Activated B cell treated with CpG ODN at 0.5 μM for 24 hours (primary cell): ENCODE results near the gene NSD1. TPM values are rescaled to one million over a fixed set of nuclear protein-coding genes. Genes with fewer than 3 reads are reported as not detected.

ENCODE experiments used
- ATAC-seq: fragments of 200-7000 bp; cut with Tn5 transposase; one replicate; pipeline ENCODE4 v1.10.0; 2021; ENCODE audit warnings: low read depth, mild to moderate bottlenecking, moderate library complexity
- CTCF ChIA-PET: fragments of 350-600 bp; sonication (Branson Sonifier 250); formaldehyde crosslinking; loops from one replicate; lab custom pipeline; 2021; ENCODE audit warnings: antibody characterized with exemption; lab: Charles Lee
- POLR2A ChIA-PET: fragments of 350-600 bp; sonication (Branson Sonifier 250); formaldehyde crosslinking; loops from one replicate; lab custom pipeline; 2021; ENCODE audit warnings: antibody characterized with exemption; lab: Charles Lee
- DNase-seq: peaks from one replicate; pipeline ENCODE4 v3.0.0; 2022
- H3K27ac Mint-ChIP-seq: one replicate; pipeline ENCODE4 v1.8.0; 2020; ENCODE audit warnings: mixed read lengths
- H3K27me3 Mint-ChIP-seq: one replicate; pipeline ENCODE4 v1.8.0; 2021; ENCODE audit warnings: mixed read lengths
- H3K36me3 Mint-ChIP-seq: one replicate; pipeline ENCODE4 v1.8.0; 2021; ENCODE audit warnings: low read depth, mixed read lengths
- H3K4me1 Mint-ChIP-seq: one replicate; pipeline ENCODE4 v1.8.0; 2021; ENCODE audit warnings: mixed read lengths
- H3K4me3 Mint-ChIP-seq: one replicate; pipeline ENCODE4 v1.8.0; 2020; ENCODE audit warnings: mild to moderate bottlenecking, mixed read lengths
- H3K9me3 Mint-ChIP-seq: one replicate; pipeline ENCODE4 v1.8.0; 2020; ENCODE audit warnings: mixed read lengths
- CTCF ChIP-seq: fragments of 200-600 bp; IDR thresholded peaks from one replicate; pipeline ENCODE4 v1.8.0; 2022; ENCODE audit warnings: antibody characterized with exemption, mild to moderate bottlenecking
- intact Hi-C: fragments of 100-400 bp; cut with micrococcal nuclease; formaldehyde crosslinking; loops from one replicate; pipeline ENCODE4 v1.15.1; 2024
- total RNA-seq: library from RNA; stranded (reverse); gene quantifications from 2 replicates; pipeline ENCODE4 v1.2.3, GENCODE V29; 2022

The NSD1 gene
- total RNA-seq, 1 donor from 2014 or later = 108 TPM

- Mint-ChIP-seq H3K27ac (no peak overlapping the region), H3K36me3 (peaks cover 19% of the 10 kb centered on the region), H3K27me3 (no peaks in the 10 kb centered on the region), H3K4me3 (peak overlapping the region; percentile 80), H3K4me1 (peaks cover 50% of the 10 kb centered on the region), H3K9me3 (no peaks in the 10 kb centered on the region)
- TF ChIP-seq CTCF = no peak
- CTCF ChIA-PET = interaction anchor here (0.7 to 2.2 kb wide), 18 partner anchors 9 to 197 kb away, joined by 3 to 10 read pairs (median 4); partner anchors contain the start of genes LMAN2 and PDLIM7
- intact Hi-C loops = loop anchor here (2.0 to 5.0 kb wide), 3 partner anchors 92 to 842 kb away; partner anchors contain the start of gene NHP2
- DNase-seq = no peak
- ATAC-seq = no peak
- POLR2A ChIA-PET = interaction anchor here (0.6 to 1.4 kb wide), 4 partner anchors 9 to 41 kb away, joined by 3 to 4 read pairs (median 3); partner anchors contain the start of gene LMAN2
Observed at GRCh38 chr5:177310332-177310731, 176.8 kb downstream of the NSD1 start.

- no peak for TF ChIP-seq CTCF
- CTCF ChIA-PET = interaction anchor here (1.1 to 1.8 kb wide), 8 partner anchors 10 to 197 kb away, joined by 4 to 10 read pairs (median 6); partner anchors contain the start of gene LMAN2
- peaks cover 45% of the 10 kb centered on the region for H3K4me1 Mint-ChIP-seq
- intact Hi-C loops = loop anchor here (1.0 to 5.0 kb wide), 4 partner anchors 92 to 841 kb away; partner anchors contain the start of genes NHP2 and PDLIM7
- peak overlapping the region; percentile 80 for H3K4me3 Mint-ChIP-seq
- H3K27me3 Mint-ChIP-seq = no peaks in the 10 kb centered on the region
- POLR2A ChIA-PET = interaction anchor here (0.6 to 1.4 kb wide), 2 partner anchors 21 to 41 kb away, joined by 3 to 4 read pairs; partner anchors contain the start of gene LMAN2
- ATAC-seq (peak; percentile 19), DNase-seq (no peak)
- H3K36me3 Mint-ChIP-seq = peaks cover 13% of the 10 kb centered on the region
- H3K27ac Mint-ChIP-seq = peak overlapping the region; percentile 47
- H3K9me3 Mint-ChIP-seq = no peaks in the 10 kb centered on the region
Observed at GRCh38 chr5:177310757-177311391, 177.3 kb downstream of the NSD1 start.

- ChIA-PET POLR2A (no interaction called here), CTCF (interaction anchor here (1.7 kb wide), 1 partner anchor 144 kb away, joined by 7 read pairs; no protein-coding TSS in a partner anchor)
- Mint-ChIP-seq H3K4me1 (peaks cover 41% of the 10 kb centered on the region), H3K27ac (no peak overlapping the region), H3K9me3 (no peaks in the 10 kb centered on the region), H3K36me3 (peaks cover 9% of the 10 kb centered on the region), H3K4me3 (peak overlapping the region; percentile 77), H3K27me3 (no peaks in the 10 kb centered on the region)
- intact Hi-C loops = loop anchor here (1.0 to 5.0 kb wide), 4 partner anchors 91 to 841 kb away; partner anchors contain the start of genes NHP2 and PDLIM7
- DNase-seq = no peak
- TF ChIP-seq CTCF = no peak
- no peak for ATAC-seq
Observed at GRCh38 chr5:177311392-177311722, 177.8 kb downstream of the NSD1 start.

- H3K4me1 Mint-ChIP-seq = peaks cover 38% of the 10 kb centered on the region
Observed at GRCh38 chr5:177311723-177312648, 178.4 kb downstream of the NSD1 start, which contains the start of gene MXD3. Gene MXD3 (minus strand): TSS chr5:177311898. CDS start chr5:177311830, 68 bp downstream.

More at GRCh38 chr5:177311723-177312648, 178.4 kb downstream of the NSD1 start, which contains the start of gene MXD3:
- TF ChIP-seq CTCF = no peak
- Mint-ChIP-seq H3K27ac (peak within 1 kb of the TSS; percentile 47), H3K27me3 (no peaks in the 10 kb centered on the region), H3K36me3 (peaks cover 2% of the 10 kb centered on the region), H3K4me3 (peak within 1 kb of the TSS; percentile 80), H3K9me3 (no peaks in the 10 kb centered on the region)
- ATAC-seq (peak; percentile 90), DNase-seq (peak; percentile 89)
- ChIA-PET CTCF (no interaction called here), POLR2A (interaction anchor here (0.5 to 1.6 kb wide), 6 partner anchors 10 to 750 kb away, joined by 3 to 12 read pairs (median 4); partner anchors contain the start of gene LMAN2)
- intact Hi-C loops = loop anchor here (1.0 to 5.0 kb wide), 8 partner anchors 9 to 840 kb away; partner anchors contain the start of genes GRK6, LMAN2, NHP2 and PDLIM7
